GF-D8 (cell line): ENCODE measurements around the gene ARMC2.
"Not testable (repeated sequence)": the region's sequence is repeated elsewhere in the genome, so short reads cannot be mapped to it uniquely, and the experiment has no call there.

Experiments used
- DNase-seq: peaks from one replicate; lab custom pipeline; 2025; lab: John Stamatoyannopoulos, UW

ARMC2 gene, protein sequence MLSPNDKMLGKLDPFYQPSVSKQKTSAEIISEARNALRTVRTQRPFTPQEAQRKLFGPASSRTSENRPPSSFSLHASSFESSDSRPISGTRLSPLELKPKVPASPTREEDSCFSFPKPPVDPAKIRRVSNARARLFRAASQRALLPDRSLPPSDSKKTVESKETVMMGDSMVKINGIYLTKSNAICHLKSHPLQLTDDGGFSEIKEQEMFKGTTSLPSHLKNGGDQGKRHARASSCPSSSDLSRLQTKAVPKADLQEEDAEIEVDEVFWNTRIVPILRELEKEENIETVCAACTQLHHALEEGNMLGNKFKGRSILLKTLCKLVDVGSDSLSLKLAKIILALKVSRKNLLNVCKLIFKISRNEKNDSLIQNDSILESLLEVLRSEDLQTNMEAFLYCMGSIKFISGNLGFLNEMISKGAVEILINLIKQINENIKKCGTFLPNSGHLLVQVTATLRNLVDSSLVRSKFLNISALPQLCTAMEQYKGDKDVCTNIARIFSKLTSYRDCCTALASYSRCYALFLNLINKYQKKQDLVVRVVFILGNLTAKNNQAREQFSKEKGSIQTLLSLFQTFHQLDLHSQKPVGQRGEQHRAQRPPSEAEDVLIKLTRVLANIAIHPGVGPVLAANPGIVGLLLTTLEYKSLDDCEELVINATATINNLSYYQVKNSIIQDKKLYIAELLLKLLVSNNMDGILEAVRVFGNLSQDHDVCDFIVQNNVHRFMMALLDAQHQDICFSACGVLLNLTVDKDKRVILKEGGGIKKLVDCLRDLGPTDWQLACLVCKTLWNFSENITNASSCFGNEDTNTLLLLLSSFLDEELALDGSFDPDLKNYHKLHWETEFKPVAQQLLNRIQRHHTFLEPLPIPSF

DNA sequence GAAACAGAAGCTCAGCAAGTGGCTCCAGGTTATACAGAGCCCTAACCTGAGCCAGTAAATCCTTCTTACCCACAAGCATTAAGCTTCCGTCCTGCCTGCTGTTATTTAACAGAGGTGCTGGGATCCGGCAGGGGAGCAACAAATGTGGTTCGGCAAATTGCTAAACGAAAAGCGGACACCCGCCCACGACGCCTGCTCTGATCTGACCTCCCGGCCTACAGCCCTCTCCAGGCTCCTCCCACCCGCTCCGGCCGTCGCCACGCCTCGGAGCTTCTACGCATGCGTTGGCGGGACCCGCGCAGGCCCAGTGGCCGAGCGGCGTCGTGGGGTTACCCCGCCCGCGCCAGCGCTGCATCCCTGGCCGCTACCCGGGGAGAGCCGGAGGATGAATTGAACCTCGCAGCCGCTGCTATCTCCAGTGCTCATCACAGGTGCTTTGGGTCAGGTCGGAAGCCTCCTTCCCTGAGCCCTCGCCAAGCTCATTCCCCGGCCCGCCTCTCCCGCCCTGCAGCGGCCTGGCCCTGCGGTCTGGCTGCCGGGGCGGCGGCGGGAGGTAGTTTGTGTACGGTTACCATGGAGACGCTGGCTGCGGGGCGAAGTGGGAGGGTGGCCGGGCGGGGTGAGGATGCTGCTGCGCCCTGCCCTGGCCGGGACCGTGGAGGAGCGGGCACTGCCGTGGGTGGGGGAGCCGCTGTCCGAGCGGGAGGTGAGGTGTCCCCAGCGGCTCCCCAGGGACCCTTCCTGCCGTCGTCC lies at the start of gene ARMC2:
Gene ARMC2, plus strand, starts transcription at position 307 of the 753 bp plus-strand sequence. CDS start 5,846 bp downstream, outside the sequence.
- DNase-seq: peak; percentile 58

DNA sequence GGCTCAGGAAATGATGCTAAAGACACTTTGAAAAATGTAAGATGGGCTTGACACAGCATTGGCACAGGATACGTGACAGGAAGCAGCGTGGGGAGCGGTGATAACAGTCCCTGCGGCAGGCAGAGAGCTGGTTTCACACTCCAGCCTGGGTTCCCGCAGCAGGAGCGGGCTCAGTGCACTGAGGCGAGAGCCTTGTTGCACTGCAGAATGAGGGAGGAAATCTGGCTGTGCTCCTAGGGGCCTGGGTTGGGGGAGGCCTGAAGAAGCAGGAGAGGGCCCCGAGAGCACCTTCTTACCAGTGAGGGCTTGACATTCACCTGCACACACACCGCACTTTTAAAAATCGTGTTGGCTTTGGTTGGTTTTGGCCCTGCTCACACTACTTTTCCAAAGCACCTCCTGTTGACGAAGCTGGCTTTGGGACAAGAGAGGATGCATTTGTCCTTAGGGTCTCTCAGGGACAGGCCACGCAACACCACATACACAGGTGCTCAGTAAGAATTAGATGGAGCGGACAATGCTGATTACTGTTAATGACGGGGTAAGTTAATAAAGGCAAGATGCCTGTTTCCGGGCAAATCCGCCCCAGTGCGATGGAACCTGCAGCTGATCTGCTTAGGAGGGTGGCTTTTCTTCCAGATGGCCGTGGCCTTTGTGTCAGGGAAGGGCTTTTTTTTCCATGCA lies 49.4 kb upstream of the ARMC2 start:
- peak; percentile 75 for DNase-seq

GRCh38 chr6:108799354-108799717 lies 48.9 kb upstream of the ARMC2 start:
- no peak for DNase-seq

DNA sequence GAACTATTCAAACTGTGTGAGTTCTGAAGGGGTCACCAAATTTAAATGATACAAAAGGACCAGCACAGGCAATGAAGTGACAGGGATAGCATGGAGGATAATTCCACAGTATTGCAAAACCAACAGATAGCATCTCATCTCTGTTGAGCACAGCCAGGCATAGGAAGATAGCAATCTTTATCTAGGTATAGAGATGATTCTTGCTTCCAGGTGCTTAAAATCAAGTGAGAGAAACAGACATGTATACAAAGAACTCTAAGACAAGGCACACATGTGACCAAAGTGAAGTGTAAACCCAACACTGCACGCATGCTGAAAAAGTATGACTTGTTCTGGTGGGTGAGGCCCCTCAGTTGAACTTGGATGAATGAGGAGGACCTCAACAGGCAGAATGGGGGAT lies 48.4 kb upstream of the ARMC2 start:
- DNase-seq: no peak

GRCh38 chr6:108800427-108800864 lies 47.8 kb upstream of the ARMC2 start:
- no peak for DNase-seq

GRCh38 chr6:108801366-108801765 lies 46.9 kb upstream of the ARMC2 start:
- peak; percentile 31 for DNase-seq

DNA sequence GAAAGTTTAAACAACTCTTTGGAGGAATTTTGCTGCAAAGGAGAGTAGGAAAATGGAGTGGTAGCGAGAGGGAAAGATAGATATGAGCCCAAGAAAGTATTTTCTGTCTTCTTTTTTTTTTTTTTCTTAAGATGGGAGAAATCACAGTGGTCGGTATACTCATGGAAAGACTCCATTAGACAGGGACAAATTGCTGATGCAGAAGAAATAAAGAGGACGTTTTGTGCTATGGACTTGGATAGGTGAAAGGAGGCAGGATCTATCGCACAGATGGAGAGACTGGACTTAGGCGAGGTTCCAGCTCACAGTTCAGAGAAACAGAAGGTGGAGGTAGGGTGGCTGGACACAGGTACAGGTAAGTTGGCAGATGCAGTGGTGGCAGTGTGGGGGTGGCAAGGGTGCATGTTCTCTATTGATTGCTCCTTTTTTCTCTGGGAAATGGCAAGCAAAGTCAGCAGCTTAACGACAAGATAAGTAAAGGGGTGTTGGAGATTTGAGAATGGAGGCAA lies 44.2 kb upstream of the ARMC2 start:
- DNase-seq: no peak

DNA sequence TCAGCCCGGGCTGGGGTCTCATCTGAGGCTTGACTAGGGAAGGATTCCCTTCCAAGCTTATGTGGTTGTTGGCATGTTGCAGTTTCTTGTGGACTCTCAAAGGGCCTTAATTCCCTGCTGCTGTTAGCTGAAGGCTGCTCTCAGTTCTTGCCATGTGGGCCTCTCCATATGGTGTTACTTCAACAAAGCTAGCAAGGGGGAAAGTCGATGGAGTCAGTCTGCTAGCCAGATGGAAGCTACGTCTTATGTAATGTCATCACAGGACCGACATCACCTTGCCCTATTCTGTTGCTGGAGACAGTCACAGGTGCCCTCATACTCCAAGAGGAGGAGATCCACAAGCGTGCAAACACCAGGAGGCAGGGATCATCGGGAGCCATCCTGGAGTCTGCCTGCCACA lies 43.3 kb upstream of the ARMC2 start:
- no peak for DNase-seq

GRCh38 chr6:108805611-108806167 lies 42.5 kb upstream of the ARMC2 start:
- DNase-seq: no peak

DNA sequence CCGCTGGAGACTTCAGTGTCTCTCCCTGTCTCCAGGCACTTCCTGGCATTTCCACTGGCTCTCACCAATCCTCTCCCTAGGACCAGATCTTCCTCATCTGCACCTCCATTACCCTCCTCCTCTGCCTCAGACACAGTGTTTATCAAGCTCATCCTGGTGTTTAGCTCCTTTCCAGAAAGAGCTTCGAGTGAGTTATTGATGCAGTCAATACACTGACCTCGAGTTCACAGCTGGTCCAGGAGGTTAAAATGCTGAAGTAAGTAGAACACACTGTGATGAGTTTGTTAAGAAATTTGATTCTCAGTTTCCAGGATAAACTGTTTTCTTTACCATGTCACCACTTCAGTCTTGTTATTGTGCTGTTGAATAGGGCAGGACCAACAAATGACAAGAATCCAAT lies 42.1 kb upstream of the ARMC2 start:
- no peak for DNase-seq

DNA sequence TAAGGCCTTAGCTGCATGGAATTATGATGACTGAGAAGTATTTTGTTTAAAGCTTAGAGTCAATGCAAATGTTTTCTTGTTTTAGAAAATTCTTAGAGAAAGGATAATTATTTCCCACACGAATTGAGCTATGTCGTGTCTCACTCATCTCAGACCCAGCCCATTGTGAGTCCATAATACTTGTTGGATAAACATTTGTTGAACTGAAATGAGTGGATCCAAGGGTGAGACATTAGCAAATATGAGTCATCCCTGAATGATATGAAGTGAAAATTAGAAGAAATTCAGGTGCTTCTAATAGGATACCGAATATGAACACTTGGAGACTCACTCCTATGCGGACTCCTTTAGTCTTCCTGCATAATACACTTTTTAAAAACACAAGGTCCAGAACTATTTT lies 41.6 kb upstream of the ARMC2 start:
- no peak for DNase-seq

GRCh38 chr6:108807928-108808327 lies 40.3 kb upstream of the ARMC2 start:
- DNase-seq: no peak

GRCh38 chr6:108809211-108809610 lies 39.0 kb upstream of the ARMC2 start:
- DNase-seq: no peak

DNA sequence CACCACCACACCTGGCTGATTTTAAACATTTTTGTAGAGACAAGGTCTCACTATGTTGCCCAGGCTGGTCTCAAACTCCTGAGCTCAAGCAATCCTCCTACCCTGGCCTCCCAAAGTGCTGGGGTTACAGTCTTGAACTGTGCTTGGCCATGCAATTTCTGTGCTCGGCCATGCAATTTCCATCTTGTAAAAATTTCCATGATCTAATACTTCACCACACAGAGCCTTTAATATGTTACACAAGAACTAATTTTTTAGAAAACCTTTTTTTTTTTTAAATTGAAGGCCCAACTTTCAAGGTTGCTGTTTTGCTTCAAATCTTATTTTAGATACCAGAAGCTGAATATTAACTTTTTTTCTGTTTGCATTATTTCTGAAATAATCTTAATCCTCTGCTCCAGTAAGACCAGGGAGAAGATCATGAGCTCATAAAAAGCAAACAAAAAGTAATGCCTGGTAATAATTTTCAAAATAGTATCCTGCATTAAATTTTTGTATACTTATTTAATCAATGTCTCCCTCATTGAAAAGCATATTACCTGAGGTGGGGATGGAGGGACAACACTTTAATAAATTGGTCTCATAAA lies 38.1 kb upstream of the ARMC2 start:
- DNase-seq: no peak

- no peak for DNase-seq
These were observed 36.7 kb upstream of the ARMC2 start for GRCh38 chr6:108811490-108811889.

GRCh38 chr6:108813218-108813617 lies 35.0 kb upstream of the ARMC2 start:
- DNase-seq: not testable (repeated sequence)

- DNase-seq: not testable (repeated sequence)
These were observed 30.9 kb upstream of the ARMC2 start for GRCh38 chr6:108817276-108817675.

DNA sequence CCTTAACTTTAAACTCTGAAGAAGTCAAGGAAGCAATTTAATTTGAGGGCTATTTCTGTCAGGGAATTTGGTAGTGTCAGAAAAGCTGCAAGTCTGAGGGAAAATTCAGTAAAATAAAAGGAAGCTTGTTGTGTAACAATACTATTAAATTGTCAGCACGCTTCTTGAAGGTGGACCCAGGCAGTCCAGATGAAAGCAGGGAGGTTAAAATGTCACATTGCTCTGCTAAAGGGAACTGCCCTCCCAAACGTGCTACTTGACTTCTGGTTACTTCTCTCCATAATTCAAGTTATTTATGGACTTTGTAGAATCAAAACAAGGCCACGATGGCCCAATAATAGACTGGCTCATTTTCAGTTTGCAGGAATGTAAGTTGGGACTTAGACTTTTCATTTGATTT lies 28.2 kb upstream of the ARMC2 start:
- DNase-seq: no peak

- DNase-seq: no peak
These were observed 25.8 kb upstream of the ARMC2 start for GRCh38 chr6:108822401-108822800.

DNA sequence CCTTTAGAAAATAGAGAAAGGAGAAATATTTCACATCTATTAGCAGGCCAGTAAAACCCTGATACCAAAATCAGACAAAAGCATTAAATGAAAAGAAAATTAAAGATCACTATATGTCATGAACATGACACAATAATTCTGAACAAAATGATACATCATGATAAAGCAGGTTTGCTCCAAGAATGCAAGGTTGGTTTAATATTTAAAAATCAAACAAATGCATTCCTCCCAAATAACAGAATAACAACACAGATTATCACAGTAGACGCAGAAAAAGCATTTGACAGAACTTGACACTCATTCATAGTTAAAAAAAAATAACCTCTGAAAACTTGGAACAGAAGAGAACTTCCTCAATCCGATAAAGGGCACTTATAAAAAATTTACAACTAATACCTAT lies 22.9 kb upstream of the ARMC2 start:
- no peak for DNase-seq

DNA sequence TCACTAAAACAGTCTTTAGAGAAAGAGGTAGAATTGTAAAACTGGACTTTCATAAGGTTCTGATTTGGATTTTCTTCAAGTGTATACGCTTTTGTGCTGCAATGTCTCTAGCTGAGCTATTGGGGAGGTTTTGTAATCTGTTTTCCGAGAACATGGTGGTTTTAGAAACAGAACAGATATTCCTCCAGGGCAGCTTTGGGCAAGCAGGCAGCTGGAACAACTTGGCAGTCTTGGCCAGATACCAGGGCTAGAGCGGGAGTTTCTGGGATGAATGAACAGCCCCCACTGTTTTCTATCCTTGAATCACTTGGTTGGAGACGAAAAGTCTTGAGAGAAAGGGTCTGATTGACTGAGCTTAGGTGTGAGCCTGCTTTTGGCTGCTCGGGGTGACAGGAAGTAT lies 17.1 kb upstream of the ARMC2 start:
- DNase-seq: no peak
